MCF 10A (cell line): ENCODE results near the gene MTUS2. TPM values are rescaled to one million over a fixed set of nuclear protein-coding genes. Genes with fewer than 3 reads are reported as not detected.

Experiments
- BruUV-seq: library from RNA; stranded (reverse); fragments of 400-500 nt; replicated peaks from 2 replicates; lab custom pipeline; 2021; lab: Mats Ljungman, UMichigan
- CTCF ChIA-PET: fragments of 300-600 bp; sonication (Branson Sonifier 250); formaldehyde crosslinking; extraction: SDS; loops from one replicate; lab custom pipeline; 2021; ENCODE audit warnings: antibody characterized with exemption, inconsistent platforms; lab: Yijun Ruan, JAX
- POLR2A ChIA-PET: fragments of 300-600, 350-650 bp; sonication (Branson Sonifier 250); formaldehyde crosslinking; extraction: SDS; loops from one replicate; lab custom pipeline; 2020; ENCODE audit warnings: antibody characterized with exemption, inconsistent platforms; lab: Yijun Ruan, JAX
- DNase-seq: peaks from one replicate; pipeline ENCODE4 v3.0.0-alpha.2; 2018; ENCODE audit not compliant: unreplicated experiment
- H3K27ac Mint-ChIP-seq: one replicate; pipeline ENCODE4 v1.8.0; 2022; ENCODE audit warnings: mild to moderate bottlenecking, low read depth, mixed read lengths; ENCODE audit not compliant: unreplicated experiment
- H3K27me3 Mint-ChIP-seq: one replicate; pipeline ENCODE4 v1.8.0; 2022; ENCODE audit warnings: mixed read lengths; ENCODE audit not compliant: insufficient read depth, unreplicated experiment
- H3K36me3 Mint-ChIP-seq: one replicate; pipeline ENCODE4 v1.8.0; 2022; ENCODE audit warnings: mild to moderate bottlenecking, moderate library complexity, mixed read lengths; ENCODE audit not compliant: insufficient read depth, unreplicated experiment
- H3K4me1 Mint-ChIP-seq: one replicate; pipeline ENCODE4 v1.8.0; 2022; ENCODE audit warnings: mixed read lengths; ENCODE audit not compliant: insufficient read depth, unreplicated experiment
- H3K4me3 Mint-ChIP-seq: one replicate; pipeline ENCODE4 v1.8.0; 2022; ENCODE audit warnings: mild to moderate bottlenecking, moderate library complexity, mixed read lengths; ENCODE audit not compliant: unreplicated experiment
- H3K9me3 Mint-ChIP-seq: one replicate; pipeline ENCODE4 v1.8.0; 2022; ENCODE audit warnings: mixed read lengths; ENCODE audit not compliant: unreplicated experiment
- CTCF ChIP-seq: fragments of 200-600 bp; IDR thresholded peaks from one replicate; pipeline ENCODE4 v1.8.0; 2022; ENCODE audit warnings: antibody characterized with exemption, mild to moderate bottlenecking; ENCODE audit not compliant: unreplicated experiment
- intact Hi-C: fragments of 100-400 bp; cut with micrococcal nuclease; formaldehyde crosslinking; loops from 2 replicates; pipeline ENCODE4 v1.14.1; 2022
- total RNA-seq: library from RNA; stranded (reverse); gene quantifications from 2 replicates; pipeline ENCODE4 v1.2.3, GENCODE V29; 2022

MTUS2 gene
- total RNA-seq, 1 experiment from 2014 or later = not detected

GRCh38 chr13:29524176-29524575, 704.0 kb downstream of the MTUS2 start:
- CTCF ChIA-PET = no interaction called here

GRCh38 chr13:29524641-29525040, 704.5 kb downstream of the MTUS2 start:
- CTCF ChIA-PET = interaction anchor here (1.6 kb wide), 1 partner anchor 16 kb away, joined by 5 read pairs; no protein-coding TSS in a partner anchor
- no peak overlapping the region for H3K4me3 Mint-ChIP-seq
- no peaks in the 10 kb centered on the region for H3K9me3 Mint-ChIP-seq
- H3K27me3 Mint-ChIP-seq = no peaks in the 10 kb centered on the region
- H3K4me1 Mint-ChIP-seq = no peaks in the 10 kb centered on the region
- no peak for TF ChIP-seq CTCF
- peaks cover 82% of the 10 kb centered on the region for H3K36me3 Mint-ChIP-seq
- intact Hi-C loops = no loop called here
- no peak overlapping the region for H3K27ac Mint-ChIP-seq
- no TSS peak for BruUV-seq
- DNase-seq = no peak
- POLR2A ChIA-PET = interaction anchor here (0.6 kb wide), 1 partner anchor 32 kb away, joined by 4 read pairs; no protein-coding TSS in a partner anchor

More at GRCh38 chr13:29524176-29524575, 704.0 kb downstream of the MTUS2 start:
- intact Hi-C loops = no loop called here
- Mint-ChIP-seq H3K4me3 (no peak overlapping the region), H3K36me3 (peaks cover 82% of the 10 kb centered on the region), H3K27ac (no peak overlapping the region), H3K4me1 (no peaks in the 10 kb centered on the region), H3K9me3 (no peaks in the 10 kb centered on the region), H3K27me3 (no peaks in the 10 kb centered on the region)
- BruUV-seq = no TSS peak
- TF ChIP-seq CTCF = no peak
- POLR2A ChIA-PET = no interaction called here
- DNase-seq = no peak

- BruUV-seq = no TSS peak
- ChIA-PET POLR2A (no interaction called here), CTCF (interaction anchor here (0.7 to 1.6 kb wide), 3 partner anchors 17 to 80 kb away, joined by 3 to 5 read pairs (median 3); no protein-coding TSS in a partner anchor)
- Mint-ChIP-seq H3K27ac (no peak overlapping the region), H3K4me3 (no peak overlapping the region), H3K27me3 (no peaks in the 10 kb centered on the region), H3K4me1 (no peaks in the 10 kb centered on the region), H3K36me3 (peaks cover 85% of the 10 kb centered on the region), H3K9me3 (no peaks in the 10 kb centered on the region)
- no peak for TF ChIP-seq CTCF
- DNase-seq = no peak
- intact Hi-C loops = no loop called here
Measured at GRCh38 chr13:29525757-29526156, 705.6 kb downstream of the MTUS2 start.

- intact Hi-C loops = no loop called here
- Mint-ChIP-seq H3K9me3 (no peaks in the 10 kb centered on the region), H3K27ac (no peak overlapping the region), H3K27me3 (no peaks in the 10 kb centered on the region), H3K4me1 (no peaks in the 10 kb centered on the region), H3K4me3 (no peak overlapping the region), H3K36me3 (peaks cover 86% of the 10 kb centered on the region)
- DNase-seq = no peak
- ChIA-PET CTCF (interaction anchor here (0.6 to 1.2 kb wide), 3 partner anchors 80 to 600 kb away, joined by 3 read pairs; no protein-coding TSS in a partner anchor), POLR2A (interaction anchor here (0.6 to 0.7 kb wide), 2 partner anchors 29 to 40 kb away, joined by 3 read pairs; no protein-coding TSS in a partner anchor)
- no TSS peak for BruUV-seq
- TF ChIP-seq CTCF = no peak
Measured at GRCh38 chr13:29526741-29527140, 706.6 kb downstream of the MTUS2 start.
